Measurements from ENCODE around the gene ISG15. TPM values are rescaled to one million over a fixed set of nuclear protein-coding genes. Genes with fewer than 3 reads are reported as not detected.

ISG15 gene
- total RNA-seq = 1,000 to 10,000 TPM; 2,813 to 2,877 TPM

GRCh38 chr1:1013105-1013921, at the start of gene ISG15:
Gene ISG15 (plus strand): TSS chr1:1013497. CDS start chr1:1013574, 77 bp downstream.

GRCh38 chr1:966135-966703, 47.1 kb upstream of the ISG15 start, which contains the start of gene PLEKHN1:
Gene PLEKHN1 (plus strand): TSS chr1:966482. CDS start chr1:966532, 50 bp downstream.

GRCh38 chr1:981955-982558, 31.2 kb upstream of the ISG15 start, which contains the start of gene PERM1:
Gene PERM1 (minus strand): TSS chr1:982093. CDS start chr1:981029, 1,064 bp downstream.

DNA sequence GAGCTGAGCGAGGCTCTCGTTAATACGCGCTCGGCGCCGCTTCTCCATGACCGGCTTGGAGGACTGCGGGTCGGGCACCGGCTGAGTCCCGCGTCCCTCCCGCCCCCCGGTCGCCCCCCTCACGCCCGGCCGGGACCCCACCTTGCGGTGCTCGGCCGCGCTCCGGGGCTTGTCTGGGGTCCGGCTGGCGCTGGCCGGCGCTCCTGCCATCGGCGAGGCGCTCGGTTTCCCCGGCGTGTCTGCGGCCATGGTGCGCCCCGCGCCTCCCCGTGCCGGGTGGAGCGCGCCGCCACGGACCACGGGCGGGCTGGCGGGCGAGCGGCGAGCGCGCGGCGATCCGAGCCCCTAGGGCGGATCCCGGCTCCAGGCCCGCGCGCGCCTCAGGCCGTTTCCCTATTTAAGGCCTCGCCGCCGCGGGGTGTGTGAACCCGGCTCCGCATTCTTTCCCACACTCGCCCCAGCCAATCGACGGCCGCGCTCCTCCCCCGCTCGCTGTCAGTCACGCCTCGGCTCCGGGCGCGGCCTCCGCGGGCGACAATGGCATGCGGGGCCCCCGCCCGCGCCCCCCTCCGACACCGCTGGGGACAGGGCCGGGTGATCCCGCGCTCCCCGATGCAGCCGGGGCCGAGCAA, 13.5 kb upstream of the ISG15 start, which contains the start of gene HES4:
Gene HES4, minus strand, starts transcription at position 373 of the 632 bp plus-strand sequence. Its CDS starts 124 bp downstream, at position 249.

DNA sequence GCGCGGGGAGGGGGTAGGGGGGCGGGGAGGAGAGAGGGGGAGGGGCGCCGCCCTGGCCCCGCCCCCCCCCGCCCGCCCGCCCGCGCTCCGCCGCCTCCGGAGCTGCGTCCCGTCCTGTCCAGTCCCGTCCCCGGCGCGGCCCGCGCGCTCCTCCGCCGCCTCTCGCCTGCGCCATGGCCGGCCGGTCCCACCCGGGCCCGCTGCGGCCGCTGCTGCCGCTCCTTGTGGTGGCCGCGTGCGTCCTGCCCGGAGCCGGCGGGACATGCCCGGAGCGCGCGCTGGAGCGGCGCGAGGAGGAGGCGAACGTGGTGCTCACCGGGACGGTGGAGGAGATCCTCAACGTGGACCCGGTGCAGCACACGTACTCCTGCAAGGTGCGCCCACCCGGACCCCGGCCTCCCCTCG, 6.7 kb downstream of the ISG15 start, which contains the start of gene AGRN:
Gene AGRN, plus strand, starts transcription at position 121 of the 405 bp plus-strand sequence. Its CDS starts 53 bp downstream, at position 174.

Small RNA genes within 50 kb of the gene (small RNA-seq; reads per million reads assigned to genes)
- gene AL645608.3 = 0 reads per million in 2 donors

Other genes starting within 250 kb of the ISG15 start
- under 1 TPM in 1 of 2 donors, not detected in 1; under 0.01 TPM for gene SAMD11, start 89.6 kb upstream of the ISG15 start, total RNA-seq
- gene NOC2L, start 54.2 kb upstream of the ISG15 start, total RNA-seq = 100 to 1,000 TPM in 1 of 2 donors, 10 to 100 TPM in 1; 71.9 to 120 TPM
- gene KLHL17, start 52.9 kb upstream of the ISG15 start, total RNA-seq = 1 to 10 TPM; 5.7 to 8.3 TPM
- gene PLEKHN1, start 47.0 kb upstream of the ISG15 start, total RNA-seq = under 1 TPM in 1 of 2 donors, not detected in 1; 0.67 TPM
- not detected for gene PERM1, start 31.4 kb upstream of the ISG15 start, total RNA-seq
- 10 to 100 TPM; 32.0 to 57.1 TPM for gene HES4, start 13.4 kb upstream of the ISG15 start, total RNA-seq
- 100 to 1,000 TPM in 1 of 2 donors, 10 to 100 TPM in 1; 80.3 to 113 TPM for gene AGRN, start 6.6 kb downstream of the ISG15 start, total RNA-seq
- not detected for gene RNF223, start 60.8 kb downstream of the ISG15 start, total RNA-seq
- 10 to 100 TPM in 1 of 2 donors, 1 to 10 TPM in 1; 8.6 to 12.0 TPM for gene C1orf159, start 102.6 kb downstream of the ISG15 start, total RNA-seq
- gene TTLL10, start 160.4 kb downstream of the ISG15 start, total RNA-seq = not detected
- under 1 TPM in 1 of 2 donors, not detected in 1; 0.34 TPM for gene TNFRSF18, start 193.1 kb downstream of the ISG15 start, total RNA-seq
- gene TNFRSF4, start 200.7 kb downstream of the ISG15 start, total RNA-seq = not detected
- gene SDF4, start 218.5 kb downstream of the ISG15 start, total RNA-seq = 10 to 100 TPM; 79.5 to 88.9 TPM
- gene B3GALT6, start 218.7 kb downstream of the ISG15 start, total RNA-seq = 10 to 100 TPM; 19.0 to 26.5 TPM
- gene C1QTNF12, start 233.2 kb downstream of the ISG15 start, total RNA-seq = not detected

Data from melanocyte of skin (primary cell).